Measurements from ENCODE around the gene GRIK3.

GRIK3 gene

GRCh38 chr1:36937371-36937770, 96.9 kb downstream of the GRIK3 start:
- TF ChIP-seq, protein P1, sequence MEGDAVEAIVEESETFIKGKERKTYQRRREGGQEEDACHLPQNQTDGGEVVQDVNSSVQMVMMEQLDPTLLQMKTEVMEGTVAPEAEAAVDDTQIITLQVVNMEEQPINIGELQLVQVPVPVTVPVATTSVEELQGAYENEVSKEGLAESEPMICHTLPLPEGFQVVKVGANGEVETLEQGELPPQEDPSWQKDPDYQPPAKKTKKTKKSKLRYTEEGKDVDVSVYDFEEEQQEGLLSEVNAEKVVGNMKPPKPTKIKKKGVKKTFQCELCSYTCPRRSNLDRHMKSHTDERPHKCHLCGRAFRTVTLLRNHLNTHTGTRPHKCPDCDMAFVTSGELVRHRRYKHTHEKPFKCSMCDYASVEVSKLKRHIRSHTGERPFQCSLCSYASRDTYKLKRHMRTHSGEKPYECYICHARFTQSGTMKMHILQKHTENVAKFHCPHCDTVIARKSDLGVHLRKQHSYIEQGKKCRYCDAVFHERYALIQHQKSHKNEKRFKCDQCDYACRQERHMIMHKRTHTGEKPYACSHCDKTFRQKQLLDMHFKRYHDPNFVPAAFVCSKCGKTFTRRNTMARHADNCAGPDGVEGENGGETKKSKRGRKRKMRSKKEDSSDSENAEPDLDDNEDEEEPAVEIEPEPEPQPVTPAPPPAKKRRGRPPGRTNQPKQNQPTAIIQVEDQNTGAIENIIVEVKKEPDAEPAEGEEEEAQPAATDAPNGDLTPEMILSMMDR (conservative IDR thresholded peaks at IDR 0.05; ENCODE audit: low read depth, low read length) = no peak
- H3K4me3 ChIP-seq (ENCODE audit: low read length) = no peak overlapping the region
- no peak for DNase-seq (ENCODE audit: low read depth)

DNA sequence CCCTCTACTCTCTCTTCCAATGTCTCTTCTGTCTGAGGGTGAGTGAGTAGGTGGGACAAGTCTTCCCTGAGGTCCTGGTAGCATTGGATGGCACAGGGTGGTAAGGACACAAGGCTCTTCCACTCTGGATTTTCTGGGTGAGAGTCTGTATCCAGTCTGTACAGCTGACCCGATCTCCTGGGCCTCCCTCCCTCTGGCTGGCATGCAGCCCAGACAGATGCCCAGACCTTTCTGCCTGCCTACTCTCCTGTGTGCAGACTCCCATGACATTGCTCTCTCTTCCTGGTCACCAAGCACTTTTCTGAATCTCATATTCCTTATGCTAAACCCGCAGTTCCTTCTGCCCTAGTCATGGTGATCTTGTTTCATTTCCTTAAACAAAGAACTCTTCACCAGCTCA, 100.3 kb downstream of the GRIK3 start:
- TF ChIP-seq, protein P1 (conservative IDR thresholded peaks at IDR 0.05; ENCODE audit: low read depth, low read length) = no peak
- DNase-seq (ENCODE audit: low read depth) = no peak
- H3K4me3 ChIP-seq (ENCODE audit: low read length) = no peak overlapping the region

- H3K4me3 ChIP-seq (ENCODE audit: low read length) = no peak overlapping the region
- TF ChIP-seq, protein P1 (conservative IDR thresholded peaks at IDR 0.05; ENCODE audit: low read depth, low read length) = no peak
- DNase-seq (ENCODE audit: low read depth) = no peak
These were observed 106.5 kb downstream of the GRIK3 start for GRCh38 chr1:36927826-36928225.

DNA sequence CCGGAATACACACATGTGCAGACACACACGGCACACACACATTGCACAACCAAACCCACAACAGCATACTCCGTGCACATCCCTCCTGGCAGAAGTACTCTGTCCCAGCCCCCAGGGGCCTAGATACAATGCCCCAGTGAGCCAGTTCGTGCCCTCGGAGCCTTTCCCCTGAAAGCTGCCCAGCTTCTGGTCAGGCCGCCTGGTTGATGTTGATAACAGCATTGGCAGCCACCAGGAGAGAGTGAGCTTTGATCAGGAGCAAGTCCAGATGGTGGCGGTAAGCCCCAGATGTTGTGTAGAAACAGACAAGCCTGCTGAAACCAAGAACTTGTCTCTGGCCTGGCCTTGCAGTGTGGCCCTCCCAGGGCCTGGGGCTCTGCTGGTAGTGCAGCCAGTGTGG, 109.1 kb downstream of the GRIK3 start:
- DNase-seq (ENCODE audit: low read depth) = no peak
- TF ChIP-seq, protein P1 (conservative IDR thresholded peaks at IDR 0.05; ENCODE audit: low read depth, low read length) = no peak
- no peak overlapping the region for H3K4me3 ChIP-seq (ENCODE audit: low read length)

DNA sequence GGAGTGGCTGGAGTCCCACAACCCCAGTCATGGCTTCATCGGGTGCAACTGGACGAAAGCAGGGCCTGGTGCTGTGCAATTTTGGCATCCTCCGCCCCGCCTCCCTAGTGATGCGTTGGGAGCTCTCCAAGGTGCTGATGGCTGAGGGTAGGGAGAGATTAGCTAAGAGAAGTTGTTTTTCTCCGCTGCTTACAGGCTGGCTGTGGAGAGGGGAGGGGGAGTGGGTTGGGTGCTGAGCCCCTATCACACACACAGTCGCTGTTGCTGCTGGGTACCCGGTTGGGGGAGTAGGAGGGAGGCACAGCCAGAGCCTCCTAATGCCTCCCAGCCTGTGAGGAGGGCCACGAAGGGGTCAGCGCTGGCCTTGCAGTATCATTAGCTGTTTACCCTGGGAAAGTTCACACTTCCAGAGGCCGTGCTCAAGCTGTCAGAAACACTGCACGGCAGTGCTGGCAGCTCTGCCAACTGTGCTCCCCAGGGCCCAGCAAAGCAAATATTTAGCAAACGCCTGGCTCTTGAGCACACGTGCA, 110.0 kb downstream of the GRIK3 start:
- no peak overlapping the region for H3K4me3 ChIP-seq (ENCODE audit: low read length)
- TF ChIP-seq, protein P1 (conservative IDR thresholded peaks at IDR 0.05; ENCODE audit: low read depth, low read length) = no peak

GRCh38 chr1:36922593-36923426, 111.5 kb downstream of the GRIK3 start:
- TF ChIP-seq, protein P1 (conservative IDR thresholded peaks at IDR 0.05; ENCODE audit: low read depth, low read length) = no peak
- H3K4me3 ChIP-seq (ENCODE audit: low read length) = no peak overlapping the region
- DNase-seq (ENCODE audit: low read depth) = no peak

More for the DNA sequence above, 110.0 kb downstream of the GRIK3 start:
- DNase-seq (ENCODE audit: low read depth) = no peak

GRCh38 chr1:36922071-36922470, 112.2 kb downstream of the GRIK3 start:
- no peak for DNase-seq (ENCODE audit: low read depth)

More at GRCh38 chr1:36922071-36922470, 112.2 kb downstream of the GRIK3 start:
- no peak overlapping the region for H3K4me3 ChIP-seq (ENCODE audit: low read length)
- TF ChIP-seq, protein P1 (conservative IDR thresholded peaks at IDR 0.05; ENCODE audit: low read depth, low read length) = no peak

Data from retinal pigment epithelial cell (primary cell).